SK-N-SH treated with all-trans-retinoic acid at 6 μM for 48 hours (cell line): ENCODE measurements around the gene TMEM130.

Experiments
- ARNTL ChIP-seq: fragments of 450-650 bp; formaldehyde crosslinking; IDR thresholded peaks from 2 replicates; pipeline ENCODE4 v1.5.0; 2020; ENCODE audit warnings: low read depth, mild to moderate bottlenecking, moderate library complexity, borderline replicate concordance
- BACH2 ChIP-seq: fragments of 250-450 bp; sonication (Bioruptor Pico); IDR thresholded peaks from 2 replicates; pipeline ENCODE4 v1.9.0; 2021; ENCODE audit warnings: mild to moderate bottlenecking, borderline replicate concordance
- GLIS3 ChIP-seq: fragments of 250-450 bp; sonication (Bioruptor Pico); IDR thresholded peaks from 2 replicates; pipeline ENCODE4 v1.5.0; 2020; ENCODE audit warnings: mild to moderate bottlenecking, moderate library complexity
- PPARA ChIP-seq: fragments of 250-450 bp; sonication (Bioruptor Pico); IDR thresholded peaks from 2 replicates; pipeline ENCODE4 v1.5.0; 2020; ENCODE audit warnings: mild to moderate bottlenecking, borderline replicate concordance
- ZFP30 ChIP-seq: fragments of 450-650 bp; formaldehyde crosslinking; IDR thresholded peaks from 2 replicates; pipeline ENCODE4 v1.5.0; 2022; ENCODE audit warnings: mild to moderate bottlenecking, moderate library complexity
- TF ChIP-seq, protein P1 (sequence below): fragments of 250-450 bp; sonication (Bioruptor Pico); IDR thresholded peaks from 2 replicates; pipeline ENCODE4 v1.8.0; 2021; ENCODE audit warnings: low read depth, mild to moderate bottlenecking, moderate library complexity, borderline replicate concordance
- TF ChIP-seq, protein P2 (sequence below): fragments of 250-450 bp; sonication (Bioruptor Pico); IDR thresholded peaks from 2 replicates; pipeline ENCODE4 v1.5.1; 2021; ENCODE audit warnings: mild to moderate bottlenecking, moderate library complexity
- TF ChIP-seq, protein P3 (sequence below): fragments of 250-450 bp; sonication (Bioruptor Pico); IDR thresholded peaks from 2 replicates; pipeline ENCODE4 v1.8.0; 2020; ENCODE audit warnings: mild to moderate bottlenecking, moderate library complexity, borderline replicate concordance

DNA sequence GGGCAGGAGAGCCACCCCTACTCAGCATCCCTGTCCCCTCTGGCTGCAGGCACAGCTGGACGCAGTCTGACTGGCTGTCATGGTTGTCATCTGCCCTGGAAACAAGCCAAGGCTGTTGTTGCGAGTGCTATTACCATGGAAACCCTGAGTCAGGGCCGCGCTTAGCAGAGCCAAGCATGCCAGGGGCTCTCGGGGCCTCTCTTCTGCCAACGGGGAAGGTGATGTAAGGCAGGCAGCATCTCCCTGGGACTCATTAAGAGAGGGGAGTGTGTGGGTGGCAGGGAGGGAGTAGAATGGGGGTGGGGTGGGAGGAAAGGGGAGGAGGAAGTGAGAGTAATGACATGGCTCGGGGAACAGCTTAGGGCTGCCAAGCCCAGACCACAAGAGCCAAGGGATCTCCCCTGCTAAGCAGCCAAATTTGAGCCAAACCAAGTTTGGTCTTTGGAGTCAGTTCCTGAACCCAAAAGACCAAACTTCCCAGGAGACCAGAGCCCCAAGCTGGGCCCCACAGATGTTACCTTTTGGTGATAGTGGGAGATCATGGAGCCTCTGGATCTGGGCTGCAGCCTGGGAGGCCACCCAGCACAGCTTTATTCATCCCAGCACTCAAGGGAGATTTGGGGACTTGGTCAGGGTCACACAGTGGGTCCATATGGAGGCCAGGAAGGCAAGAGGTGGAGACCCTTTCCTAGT lies 67.6 kb downstream of the TMEM130 start:
- TF ChIP-seq ARNTL (CRISPR knock-in tag): no peak
- TF ChIP-seq, protein P1, sequence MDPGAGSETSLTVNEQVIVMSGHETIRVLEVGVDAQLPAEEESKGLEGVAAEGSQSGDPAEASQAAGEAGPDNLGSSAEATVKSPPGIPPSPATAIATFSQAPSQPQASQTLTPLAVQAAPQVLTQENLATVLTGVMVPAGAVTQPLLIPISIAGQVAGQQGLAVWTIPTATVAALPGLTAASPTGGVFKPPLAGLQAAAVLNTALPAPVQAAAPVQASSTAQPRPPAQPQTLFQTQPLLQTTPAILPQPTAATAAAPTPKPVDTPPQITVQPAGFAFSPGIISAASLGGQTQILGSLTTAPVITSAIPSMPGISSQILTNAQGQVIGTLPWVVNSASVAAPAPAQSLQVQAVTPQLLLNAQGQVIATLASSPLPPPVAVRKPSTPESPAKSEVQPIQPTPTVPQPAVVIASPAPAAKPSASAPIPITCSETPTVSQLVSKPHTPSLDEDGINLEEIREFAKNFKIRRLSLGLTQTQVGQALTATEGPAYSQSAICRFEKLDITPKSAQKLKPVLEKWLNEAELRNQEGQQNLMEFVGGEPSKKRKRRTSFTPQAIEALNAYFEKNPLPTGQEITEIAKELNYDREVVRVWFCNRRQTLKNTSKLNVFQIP (CRISPR knock-in tag): no peak
- no peak for TF ChIP-seq GLIS3
- no peak for TF ChIP-seq PPARA (CRISPR knock-in tag)
- no peak for TF ChIP-seq BACH2 (CRISPR knock-in tag)
- TF ChIP-seq, protein P2, sequence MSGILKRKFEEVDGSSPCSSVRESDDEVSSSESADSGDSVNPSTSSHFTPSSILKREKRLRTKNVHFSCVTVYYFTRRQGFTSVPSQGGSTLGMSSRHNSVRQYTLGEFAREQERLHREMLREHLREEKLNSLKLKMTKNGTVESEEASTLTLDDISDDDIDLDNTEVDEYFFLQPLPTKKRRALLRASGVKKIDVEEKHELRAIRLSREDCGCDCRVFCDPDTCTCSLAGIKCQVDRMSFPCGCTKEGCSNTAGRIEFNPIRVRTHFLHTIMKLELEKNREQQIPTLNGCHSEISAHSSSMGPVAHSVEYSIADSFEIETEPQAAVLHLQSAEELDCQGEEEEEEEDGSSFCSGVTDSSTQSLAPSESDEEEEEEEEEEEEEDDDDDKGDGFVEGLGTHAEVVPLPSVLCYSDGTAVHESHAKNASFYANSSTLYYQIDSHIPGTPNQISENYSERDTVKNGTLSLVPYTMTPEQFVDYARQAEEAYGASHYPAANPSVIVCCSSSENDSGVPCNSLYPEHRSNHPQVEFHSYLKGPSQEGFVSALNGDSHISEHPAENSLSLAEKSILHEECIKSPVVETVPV (CRISPR knock-in tag): no peak
- TF ChIP-seq, protein P3, sequence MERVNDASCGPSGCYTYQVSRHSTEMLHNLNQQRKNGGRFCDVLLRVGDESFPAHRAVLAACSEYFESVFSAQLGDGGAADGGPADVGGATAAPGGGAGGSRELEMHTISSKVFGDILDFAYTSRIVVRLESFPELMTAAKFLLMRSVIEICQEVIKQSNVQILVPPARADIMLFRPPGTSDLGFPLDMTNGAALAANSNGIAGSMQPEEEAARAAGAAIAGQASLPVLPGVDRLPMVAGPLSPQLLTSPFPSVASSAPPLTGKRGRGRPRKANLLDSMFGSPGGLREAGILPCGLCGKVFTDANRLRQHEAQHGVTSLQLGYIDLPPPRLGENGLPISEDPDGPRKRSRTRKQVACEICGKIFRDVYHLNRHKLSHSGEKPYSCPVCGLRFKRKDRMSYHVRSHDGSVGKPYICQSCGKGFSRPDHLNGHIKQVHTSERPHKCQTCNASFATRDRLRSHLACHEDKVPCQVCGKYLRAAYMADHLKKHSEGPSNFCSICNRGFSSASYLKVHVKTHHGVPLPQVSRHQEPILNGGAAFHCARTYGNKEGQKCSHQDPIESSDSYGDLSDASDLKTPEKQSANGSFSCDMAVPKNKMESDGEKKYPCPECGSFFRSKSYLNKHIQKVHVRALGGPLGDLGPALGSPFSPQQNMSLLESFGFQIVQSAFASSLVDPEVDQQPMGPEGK (CRISPR knock-in tag): no peak
- TF ChIP-seq ZFP30 (CRISPR knock-in tag): no peak
